GM13976 (cell line): Measurements from ENCODE around the gene GRN.

Experiments
- DNase-seq: peaks from one replicate; pipeline ENCODE4 v3.0.0; 2012; ENCODE audit warnings: low spot score
- in situ Hi-C: fragments of 300-500 bp; cut with MboI; formaldehyde crosslinking; loops from one replicate; pipeline ENCODE4 v1.12.0; 2022; ENCODE audit warnings: low sequenced_read_pairs, mixed read lengths, inconsistent platforms; ENCODE audit not compliant: unreplicated experiment
- TF ChIP-seq, protein P1 (sequence below): IDR thresholded peaks from 2 replicates; pipeline ENCODE4 v1.5.1; 2012; ENCODE audit warnings: borderline replicate concordance, mild to moderate bottlenecking; ENCODE audit not compliant: insufficient read depth; ENCODE audit errors: extremely low read depth, missing control alignments, control extremely low read depth

Gene GRN

DNA sequence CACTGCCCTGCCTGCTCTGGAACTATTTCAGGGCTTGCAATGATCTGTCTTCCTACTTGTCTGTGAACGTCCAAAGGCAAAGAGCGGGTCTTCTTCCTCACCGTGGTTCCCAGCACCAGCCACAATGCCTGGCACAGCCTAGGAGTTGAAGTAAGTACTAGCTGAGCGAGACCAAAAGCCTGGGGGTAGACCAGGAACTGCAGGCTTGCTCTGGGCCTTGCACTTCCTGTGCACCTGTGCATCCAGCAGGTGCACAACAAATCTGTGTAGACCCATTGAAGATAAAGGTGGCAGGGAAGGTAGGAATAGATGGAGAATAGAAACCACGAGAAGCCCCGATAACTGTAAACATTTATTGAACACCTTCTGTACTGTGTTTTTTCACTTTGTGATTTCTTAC lies 13.9 kb downstream of the GRN start:
- DNase-seq: no peak
- in situ Hi-C loops: no loop called here
- TF ChIP-seq, protein P1, sequence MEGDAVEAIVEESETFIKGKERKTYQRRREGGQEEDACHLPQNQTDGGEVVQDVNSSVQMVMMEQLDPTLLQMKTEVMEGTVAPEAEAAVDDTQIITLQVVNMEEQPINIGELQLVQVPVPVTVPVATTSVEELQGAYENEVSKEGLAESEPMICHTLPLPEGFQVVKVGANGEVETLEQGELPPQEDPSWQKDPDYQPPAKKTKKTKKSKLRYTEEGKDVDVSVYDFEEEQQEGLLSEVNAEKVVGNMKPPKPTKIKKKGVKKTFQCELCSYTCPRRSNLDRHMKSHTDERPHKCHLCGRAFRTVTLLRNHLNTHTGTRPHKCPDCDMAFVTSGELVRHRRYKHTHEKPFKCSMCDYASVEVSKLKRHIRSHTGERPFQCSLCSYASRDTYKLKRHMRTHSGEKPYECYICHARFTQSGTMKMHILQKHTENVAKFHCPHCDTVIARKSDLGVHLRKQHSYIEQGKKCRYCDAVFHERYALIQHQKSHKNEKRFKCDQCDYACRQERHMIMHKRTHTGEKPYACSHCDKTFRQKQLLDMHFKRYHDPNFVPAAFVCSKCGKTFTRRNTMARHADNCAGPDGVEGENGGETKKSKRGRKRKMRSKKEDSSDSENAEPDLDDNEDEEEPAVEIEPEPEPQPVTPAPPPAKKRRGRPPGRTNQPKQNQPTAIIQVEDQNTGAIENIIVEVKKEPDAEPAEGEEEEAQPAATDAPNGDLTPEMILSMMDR: no peak

DNA sequence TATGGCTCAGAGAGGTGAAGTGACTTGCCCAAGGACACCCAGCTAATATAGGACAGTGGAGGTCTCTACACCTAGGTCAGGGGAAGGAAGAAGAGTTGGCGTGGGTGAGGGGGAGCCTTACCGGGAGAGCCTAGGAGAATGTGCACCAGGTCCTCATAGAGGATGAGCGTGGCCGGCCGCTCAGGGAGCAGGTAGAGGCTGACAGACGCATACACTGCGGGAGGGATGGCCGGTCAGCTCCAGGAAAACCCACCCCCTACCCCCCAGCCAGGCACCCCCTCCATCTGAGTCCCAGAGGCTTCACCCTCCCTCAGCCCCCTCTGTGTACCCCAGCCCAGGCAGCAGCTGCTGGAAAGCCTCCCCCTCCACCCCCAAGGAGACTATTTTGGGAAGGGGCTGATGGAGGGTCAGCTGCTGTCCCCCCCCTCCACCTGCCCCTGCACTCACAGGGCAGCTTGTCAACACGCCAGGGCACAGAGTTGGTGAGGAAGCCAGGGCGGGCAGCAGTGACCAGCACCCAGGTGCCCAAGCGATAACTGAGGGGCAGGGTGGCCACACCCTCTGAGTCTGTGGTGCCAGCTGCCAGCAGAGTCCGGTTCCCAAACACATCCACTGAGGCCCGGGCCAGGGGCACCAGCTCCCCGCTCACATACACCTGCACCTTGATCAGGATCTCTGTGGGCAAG lies 14.5 kb downstream of the GRN start:
- in situ Hi-C loops: no loop called here
- TF ChIP-seq, protein P1: no peak
- DNase-seq: no peak

DNA sequence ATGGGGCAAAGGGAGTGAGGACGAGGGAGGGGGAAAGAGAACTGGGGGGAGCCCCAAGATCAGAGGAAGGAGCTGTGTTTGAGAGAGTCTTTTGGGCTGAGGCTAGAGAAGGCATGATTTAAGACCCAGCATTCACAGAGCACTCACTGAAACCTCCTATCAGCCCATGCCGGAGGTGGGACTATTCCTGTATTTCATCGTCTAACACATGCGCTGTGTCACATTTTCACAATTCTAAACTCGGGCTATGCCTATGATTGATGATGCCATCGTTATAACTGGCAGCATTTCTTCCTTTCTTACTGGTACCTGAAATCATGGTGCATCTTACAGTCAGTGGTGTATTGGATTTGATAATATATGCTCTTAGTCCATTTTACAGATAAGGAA lies 15.0 kb downstream of the GRN start:
- in situ Hi-C loops: no loop called here
- TF ChIP-seq, protein P1: no peak
- DNase-seq: no peak

DNA sequence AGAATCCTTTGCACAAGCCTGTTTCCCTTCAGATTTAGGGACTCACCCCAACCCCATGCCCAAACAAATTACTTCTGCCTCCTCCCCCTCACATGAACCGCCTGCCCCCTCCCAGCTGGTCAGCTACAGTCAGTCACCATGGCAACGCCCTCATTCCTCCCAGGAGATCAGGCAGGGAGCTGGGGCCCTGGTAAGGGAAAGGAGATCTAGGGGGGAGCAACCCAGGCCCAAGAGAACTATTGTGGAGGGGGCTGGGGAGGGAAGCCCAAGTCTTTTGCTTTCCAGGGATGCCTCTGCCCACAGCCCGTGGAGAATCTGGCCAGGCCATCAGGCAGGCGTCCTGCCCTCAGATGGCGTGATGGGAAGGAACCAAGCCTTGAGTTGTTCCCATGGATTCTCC lies 15.7 kb downstream of the GRN start:
- TF ChIP-seq, protein P1: no peak
- in situ Hi-C loops: no loop called here
- no peak for DNase-seq

DNA sequence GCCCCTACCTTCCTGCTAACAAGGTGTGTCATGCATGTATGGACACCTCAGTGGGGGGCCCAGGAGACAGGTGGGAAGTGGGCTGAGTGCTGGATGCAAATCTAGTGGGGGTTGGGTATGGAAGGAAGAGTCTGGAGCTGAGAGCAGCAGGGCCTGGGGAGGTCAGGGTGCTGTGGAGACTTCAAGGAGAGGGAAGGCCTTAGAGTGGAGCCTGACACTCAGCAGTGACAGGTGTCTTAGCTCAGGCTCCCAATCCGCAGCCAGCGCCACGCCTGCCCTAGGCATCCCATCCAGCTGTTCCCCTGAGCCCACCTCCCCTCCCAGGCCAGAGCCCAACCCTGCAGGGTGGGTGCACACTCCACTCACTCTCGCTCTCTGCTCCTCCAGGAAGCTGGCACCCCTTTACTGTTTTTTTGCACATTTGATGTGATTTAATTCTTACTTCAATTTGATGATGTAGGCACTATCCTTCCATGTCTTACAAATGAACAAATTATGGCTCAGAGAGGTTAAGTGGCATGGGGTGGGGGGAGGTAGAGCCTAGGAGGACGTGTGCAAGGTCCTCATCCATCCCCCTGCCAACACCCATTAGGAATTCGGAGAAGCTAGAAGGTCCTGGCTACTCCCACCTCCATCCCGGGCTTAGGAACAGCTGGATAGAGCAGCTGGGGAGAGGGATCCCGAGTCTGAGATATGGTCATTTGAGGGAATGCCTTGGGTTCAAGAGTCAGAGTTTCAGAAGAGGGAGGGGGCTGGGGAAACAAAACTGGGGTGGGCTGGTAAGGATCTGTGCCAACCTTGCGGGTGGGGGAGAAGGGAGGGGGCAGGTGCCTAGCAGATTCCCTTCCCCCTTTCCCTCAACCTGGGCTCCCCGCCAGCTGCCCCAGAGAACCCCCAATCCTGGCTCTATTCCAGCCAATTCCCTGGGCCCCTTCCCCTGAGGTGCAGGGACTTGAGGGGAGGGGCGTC lies 16.5 kb downstream of the GRN start:
- in situ Hi-C loops: no loop called here
- TF ChIP-seq, protein P1: no peak

DNA sequence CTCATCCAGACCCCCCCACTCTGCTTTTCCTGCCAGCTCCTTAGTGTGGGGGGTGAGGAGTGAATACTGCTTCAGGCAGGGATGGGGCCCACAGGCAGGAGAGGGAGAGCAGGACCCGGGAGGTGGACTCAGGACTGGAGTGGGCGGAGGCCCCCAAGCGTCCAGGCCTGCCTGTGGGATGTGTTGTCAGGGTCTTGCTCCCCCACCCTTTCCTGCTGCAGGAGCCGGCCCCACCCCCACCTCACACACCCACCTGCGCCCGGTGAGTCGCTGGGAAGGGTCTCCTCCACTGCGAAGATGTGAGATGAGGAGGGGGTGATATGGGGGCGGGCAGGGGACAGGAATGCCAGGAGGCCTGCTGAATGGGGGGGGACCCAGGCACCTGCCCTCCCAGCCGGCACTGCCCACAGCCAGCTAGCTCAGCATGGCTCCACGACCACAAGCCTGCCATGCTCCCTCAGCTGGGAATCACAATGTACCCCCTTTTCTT lies 17.4 kb downstream of the GRN start:
- in situ Hi-C loops: no loop called here
- no peak for DNase-seq
- TF ChIP-seq, protein P1: no peak

More for the DNA sequence above, 16.5 kb downstream of the GRN start:
- DNase-seq: no peak
